GM18867 (cell line): ENCODE results near the gene FBXW5.

ENCODE experiments used
- ATAC-seq: cut with Tn5 transposase; IDR thresholded peaks from one replicate; pipeline ENCODE4 v1.9.1; 2021; ENCODE audit warnings: mild to moderate bottlenecking, moderate library complexity; ENCODE audit not compliant: unreplicated experiment

Gene FBXW5, protein sequence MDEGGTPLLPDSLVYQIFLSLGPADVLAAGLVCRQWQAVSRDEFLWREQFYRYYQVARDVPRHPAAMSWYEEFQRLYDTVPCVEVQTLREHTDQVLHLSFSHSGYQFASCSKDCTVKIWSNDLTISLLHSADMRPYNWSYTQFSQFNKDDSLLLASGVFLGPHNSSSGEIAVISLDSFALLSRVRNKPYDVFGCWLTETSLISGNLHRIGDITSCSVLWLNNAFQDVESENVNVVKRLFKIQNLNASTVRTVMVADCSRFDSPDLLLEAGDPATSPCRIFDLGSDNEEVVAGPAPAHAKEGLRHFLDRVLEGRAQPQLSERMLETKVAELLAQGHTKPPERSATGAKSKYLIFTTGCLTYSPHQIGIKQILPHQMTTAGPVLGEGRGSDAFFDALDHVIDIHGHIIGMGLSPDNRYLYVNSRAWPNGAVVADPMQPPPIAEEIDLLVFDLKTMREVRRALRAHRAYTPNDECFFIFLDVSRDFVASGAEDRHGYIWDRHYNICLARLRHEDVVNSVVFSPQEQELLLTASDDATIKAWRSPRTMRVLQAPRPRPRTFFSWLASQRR

GRCh38 chr9:136944519-136945332 lies at the start of gene FBXW5, which contains the start of gene C8G:
Gene FBXW5, minus strand, starts transcription at chr9:136944738. Its CDS starts 655 bp downstream, at chr9:136944083.
Gene C8G, plus strand, starts transcription at chr9:136945243. Its CDS starts 78 bp downstream, at chr9:136945321.
- peak; percentile 78 for ATAC-seq

DNA sequence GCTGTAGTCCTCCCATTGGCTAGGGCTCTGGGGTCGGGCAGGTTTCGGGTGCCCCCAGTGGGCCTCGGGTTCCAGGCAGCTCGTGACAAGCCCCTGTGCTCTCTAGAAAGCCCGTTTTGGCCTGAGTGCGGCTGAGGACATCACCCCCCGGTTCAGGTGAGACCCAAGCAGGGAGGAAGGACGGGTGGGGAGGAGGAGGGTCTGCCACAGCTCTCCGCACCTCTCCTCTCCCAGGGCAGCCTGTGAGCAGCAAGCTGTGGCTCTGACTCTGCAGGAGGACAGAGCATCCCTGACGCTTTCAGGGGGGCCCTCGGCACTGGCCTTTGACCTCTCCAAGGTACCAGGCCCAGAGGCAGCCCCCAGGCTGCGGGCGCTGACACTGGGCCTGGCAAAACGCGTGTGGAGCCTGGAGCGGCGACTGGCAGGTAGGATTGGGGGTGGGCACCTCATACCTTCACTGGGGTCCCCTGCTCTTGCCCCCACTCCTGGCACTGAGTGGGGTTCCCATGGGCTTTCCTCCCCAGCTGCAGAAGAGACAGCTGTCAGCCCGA lies 48.4 kb upstream of the FBXW5 start:
- ATAC-seq, result no peak

DNA sequence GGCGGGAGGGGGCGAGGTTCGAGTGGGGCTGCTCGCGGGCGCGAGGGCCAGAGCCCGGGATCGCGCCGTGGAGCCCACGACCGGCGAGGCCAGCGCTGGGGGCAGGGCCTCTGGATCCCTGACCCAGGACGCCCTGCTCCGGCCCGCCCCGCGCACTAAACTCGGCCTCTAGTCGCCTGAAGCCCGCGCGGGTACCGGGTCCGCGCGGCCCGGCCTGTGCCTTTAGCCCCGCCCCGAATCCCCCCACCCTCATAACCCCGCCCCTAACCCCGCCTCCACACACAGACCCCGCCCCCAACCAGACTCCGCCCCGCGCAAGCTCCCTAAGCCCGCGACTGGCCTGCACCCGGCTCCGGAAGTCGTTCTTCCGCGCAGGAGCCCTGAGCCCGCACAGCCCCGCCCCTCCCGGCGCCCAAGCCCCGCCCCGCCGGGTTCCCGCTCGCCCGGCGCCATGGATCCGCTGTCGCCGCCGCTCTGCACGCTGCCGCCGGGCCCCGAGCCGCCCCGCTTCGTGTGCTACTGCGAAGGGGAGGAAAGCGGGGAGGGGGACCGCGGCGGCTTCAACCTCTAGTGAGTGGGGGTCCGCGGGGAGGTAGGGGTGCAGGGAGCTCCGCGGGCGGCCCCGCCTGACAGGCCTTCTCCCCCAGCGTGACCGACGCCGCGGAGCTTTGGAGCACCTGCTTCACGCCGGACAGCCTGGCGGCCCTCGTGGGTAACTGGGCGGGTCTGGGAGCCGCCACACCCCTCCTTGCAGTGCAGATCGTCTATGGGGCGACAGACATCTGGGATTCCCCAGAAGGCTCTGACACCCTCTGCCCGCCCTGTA lies 47.7 kb upstream of the FBXW5 start, which contains the start of gene PAXX:
TSS of gene PAXX (plus strand) at position 430 of the 826 bp plus-strand sequence. CDS start at position 452, 22 bp downstream.
- ATAC-seq, result peak; percentile 80

GRCh38 chr9:136990242-136990911 lies 45.8 kb upstream of the FBXW5 start:
- no peak for ATAC-seq

GRCh38 chr9:136988872-136989271 lies 44.3 kb upstream of the FBXW5 start:
- ATAC-seq, result no peak

DNA sequence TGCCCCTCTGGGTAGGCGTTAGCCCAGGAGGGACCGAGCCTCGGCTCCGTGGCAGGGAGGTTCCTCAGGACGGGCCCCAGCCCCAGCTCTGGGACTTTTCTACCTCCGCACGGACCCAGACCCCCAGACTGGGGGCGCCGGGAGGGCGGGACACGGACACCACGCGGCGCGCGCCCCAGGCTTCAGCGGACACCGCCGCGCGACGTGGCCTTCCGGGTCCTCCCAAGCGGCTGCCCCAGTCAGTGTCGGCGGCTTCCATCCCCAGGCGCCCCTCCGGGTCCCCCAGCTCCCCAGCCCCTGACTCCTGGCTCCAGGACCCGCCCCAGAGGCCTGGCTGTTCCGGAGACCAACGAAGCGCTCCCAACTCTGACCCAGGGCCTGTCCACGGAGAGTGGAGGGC lies 41.3 kb upstream of the FBXW5 start:
- no peak for ATAC-seq

DNA sequence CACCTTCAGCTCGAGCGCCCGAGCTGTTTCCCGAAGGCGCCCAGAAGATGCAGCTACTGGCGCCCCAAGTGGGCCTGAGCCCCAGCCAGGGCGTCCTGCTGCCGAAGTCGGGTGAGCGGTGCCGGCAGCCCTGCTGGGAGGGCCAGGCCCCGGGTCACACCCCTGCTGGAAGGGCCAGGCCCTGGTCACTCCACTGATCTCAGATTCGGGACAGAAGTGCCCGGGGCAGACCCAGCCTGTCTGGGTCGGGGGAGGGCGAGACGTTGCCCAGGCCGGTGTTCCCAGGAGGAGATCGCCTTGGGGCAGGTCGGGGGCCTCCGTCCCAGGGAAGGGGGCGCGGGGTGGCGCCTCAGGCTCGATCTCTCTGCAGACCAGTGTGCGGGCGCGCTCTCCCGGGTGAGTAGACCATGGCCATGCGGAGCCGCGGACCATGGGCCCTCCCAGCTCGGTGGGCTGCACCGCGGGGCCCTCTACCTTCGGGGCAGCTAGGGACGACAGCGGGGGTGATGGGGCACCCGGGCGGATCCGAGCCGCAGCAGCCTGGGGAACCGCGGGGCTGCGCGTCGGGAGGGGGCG lies 40.6 kb upstream of the FBXW5 start:
- ATAC-seq, result no peak

DNA sequence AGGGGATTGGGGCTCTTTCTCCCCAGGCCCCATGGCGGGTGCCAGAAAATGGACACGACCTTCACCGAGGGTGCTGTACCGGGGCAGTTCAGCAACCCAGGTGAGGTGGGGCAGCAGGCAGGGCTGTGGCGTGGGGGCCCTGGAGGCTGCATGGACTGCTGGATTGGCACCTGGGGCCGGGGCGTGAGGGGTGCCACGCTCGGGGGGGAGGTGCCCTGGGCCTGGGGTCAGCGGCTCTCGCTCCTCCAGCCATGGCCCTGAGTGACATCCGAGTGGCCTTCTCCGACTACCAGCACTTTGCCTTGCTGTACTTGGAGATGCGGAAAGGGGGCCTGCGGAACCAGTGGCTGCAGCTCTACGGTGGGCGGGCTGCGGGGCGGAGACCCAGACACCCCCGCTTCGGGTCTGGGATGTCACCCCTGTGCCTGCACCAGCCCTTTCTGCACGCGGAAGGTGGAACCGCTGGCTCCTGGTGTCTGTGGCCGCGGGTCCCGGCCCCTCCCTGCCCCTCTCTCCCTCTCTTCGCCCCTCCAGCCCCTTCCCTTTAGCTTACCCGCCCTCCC lies 40.0 kb upstream of the FBXW5 start:
- ATAC-seq, result no peak

GRCh38 chr9:136983656-136984314 lies 39.2 kb upstream of the FBXW5 start:
- ATAC-seq, result no peak

GRCh38 chr9:136983167-136983566 lies 38.6 kb upstream of the FBXW5 start:
- ATAC-seq, result no peak

GRCh38 chr9:136982232-136983051 lies 37.9 kb upstream of the FBXW5 start, which contains the start of gene LCNL1:
Gene LCNL1, plus strand, starts transcription at chr9:136982993. Its CDS starts 594 bp downstream, at chr9:136983587.
- no peak for ATAC-seq

GRCh38 chr9:136981588-136982231 lies 37.2 kb upstream of the FBXW5 start:
- no peak for ATAC-seq

- no peak for ATAC-seq
Observed at GRCh38 chr9:136980669-136981478, 36.3 kb upstream of the FBXW5 start.

- ATAC-seq, result no peak
Observed at GRCh38 chr9:136979769-136980587, 35.4 kb upstream of the FBXW5 start.

GRCh38 chr9:136978865-136979544 lies 34.5 kb upstream of the FBXW5 start:
- no peak for ATAC-seq
